GM21515 (cell line): ENCODE data around the gene BCAS3.
"Not testable (repeated sequence)": the region's sequence is repeated elsewhere in the genome, so short reads cannot be mapped to it uniquely, and the experiment has no call there.

Source experiments
- ATAC-seq: cut with Tn5 transposase; IDR thresholded peaks from one replicate; pipeline ENCODE4 v1.9.1; 2021; ENCODE audit not compliant: unreplicated experiment

BCAS3 gene

GRCh38 chr17:60677308-60678117 lies at the start of gene BCAS3:
Gene BCAS3, plus strand, starts transcription at chr17:60677851.
- ATAC-seq = peak; percentile 98

DNA sequence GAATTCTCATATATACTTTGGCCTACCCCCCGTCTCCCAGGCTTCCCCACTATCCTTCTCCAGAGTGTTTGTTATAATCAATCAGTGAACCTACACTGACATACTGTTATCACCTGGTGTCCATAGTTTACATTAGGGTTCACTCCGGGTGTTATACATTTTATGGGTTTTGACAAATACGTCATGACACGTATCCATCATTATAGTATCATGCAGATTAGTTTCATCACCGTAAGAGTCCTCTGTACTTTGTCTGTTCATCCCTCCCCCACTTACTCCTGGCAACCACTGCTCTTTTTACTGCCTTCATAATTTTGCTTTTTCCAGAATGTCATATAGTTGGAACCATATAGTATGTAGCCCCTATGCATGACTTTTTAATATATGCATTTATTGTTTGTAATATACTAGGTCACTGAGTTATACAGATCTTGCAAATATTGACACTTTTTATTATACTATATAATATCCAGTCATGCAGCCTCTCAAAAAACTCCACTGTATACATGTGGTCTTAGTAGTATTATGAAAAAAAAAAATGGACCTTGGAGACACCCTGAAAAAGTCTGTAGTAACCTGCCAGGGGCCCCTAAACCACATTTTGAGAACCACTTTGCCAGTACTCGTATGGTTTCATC lies 49.3 kb upstream of the BCAS3 start:
- no peak for ATAC-seq

GRCh38 chr17:60629120-60629519 lies 48.5 kb upstream of the BCAS3 start:
- ATAC-seq = no peak

- no peak for ATAC-seq
These were observed 47.3 kb upstream of the BCAS3 start for GRCh38 chr17:60630352-60630751.

- ATAC-seq = no peak
These were observed 46.5 kb upstream of the BCAS3 start for GRCh38 chr17:60631119-60631518.

DNA sequence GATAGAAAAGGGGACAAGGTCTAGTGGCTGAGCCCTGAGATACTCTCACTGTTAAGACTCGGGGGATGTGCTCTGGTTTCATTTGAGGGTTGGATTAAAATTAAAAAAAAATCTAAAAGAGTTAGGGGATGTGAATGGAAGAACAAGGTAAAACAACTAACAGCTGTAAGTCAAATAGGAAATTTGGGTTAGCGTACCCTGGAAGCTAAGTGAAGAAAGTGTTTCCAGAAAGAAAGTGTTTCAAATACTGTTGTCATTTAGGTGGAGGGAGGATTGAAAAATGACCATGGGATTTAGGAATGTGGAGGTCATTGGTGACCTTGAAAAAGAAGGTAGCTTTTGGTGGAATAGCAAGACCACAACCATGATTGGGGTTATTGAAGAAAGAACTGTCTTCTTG lies 40.0 kb upstream of the BCAS3 start:
- ATAC-seq = no peak

DNA sequence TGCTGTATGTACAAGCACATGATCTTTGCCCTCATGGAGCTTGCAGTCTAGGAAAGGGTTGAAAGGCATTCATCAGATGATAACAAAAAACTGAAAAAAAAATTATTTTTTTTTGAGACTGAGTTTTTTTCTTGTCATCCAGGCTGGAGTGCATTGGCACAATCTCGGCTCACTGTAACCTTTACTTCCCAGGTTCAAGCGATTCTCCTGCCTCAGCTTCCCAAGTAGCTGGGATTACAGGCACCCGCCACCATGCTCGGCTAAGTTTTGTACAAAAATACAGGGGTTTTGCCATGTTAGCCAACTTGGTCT lies 38.7 kb upstream of the BCAS3 start:
- ATAC-seq = no peak

- ATAC-seq = no peak
These were observed 37.1 kb upstream of the BCAS3 start for GRCh38 chr17:60640503-60640902.

GRCh38 chr17:60641126-60641525 lies 36.5 kb upstream of the BCAS3 start:
- no peak for ATAC-seq

DNA sequence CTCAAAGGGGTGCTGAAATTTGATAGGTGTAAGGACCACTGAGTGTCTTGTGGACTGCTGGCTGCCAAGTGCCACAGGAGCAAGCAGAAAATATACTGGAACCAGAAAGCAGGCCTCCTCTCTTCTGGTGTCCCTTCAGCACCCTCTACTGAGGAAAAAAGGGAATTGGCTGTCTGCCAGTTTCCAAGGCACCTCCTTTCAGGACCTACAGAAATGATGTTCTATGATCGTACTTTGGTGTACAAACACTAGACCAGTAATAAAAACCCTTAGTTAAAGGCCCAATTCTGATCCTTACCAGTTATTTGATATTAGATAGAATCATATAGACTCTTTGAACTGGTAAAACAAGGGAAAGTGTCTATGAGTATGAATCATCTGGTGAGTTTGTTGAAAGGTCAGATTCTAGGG lies 35.8 kb upstream of the BCAS3 start:
- ATAC-seq = no peak

- ATAC-seq = no peak
These were observed 31.6 kb upstream of the BCAS3 start for GRCh38 chr17:60645918-60646523.

DNA sequence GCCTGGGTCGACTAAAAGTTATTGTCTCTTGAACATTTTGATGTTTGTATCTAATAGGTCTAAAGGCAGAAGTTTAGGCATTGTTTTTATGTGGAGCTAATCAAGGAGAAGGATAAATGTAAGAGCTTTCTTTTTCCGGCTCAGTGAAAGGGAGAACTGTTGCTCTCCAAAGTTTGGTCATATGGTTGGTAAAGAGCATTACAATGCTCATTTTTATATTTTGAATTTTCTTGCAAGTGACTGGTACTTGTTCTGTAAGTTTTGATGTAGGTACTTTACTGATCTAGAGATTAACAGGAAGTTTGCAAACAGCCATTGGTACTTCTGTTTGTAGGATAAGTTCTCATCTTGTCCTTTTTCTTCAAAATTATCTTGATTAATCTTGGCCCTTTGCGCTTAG lies 30.9 kb upstream of the BCAS3 start:
- no peak for ATAC-seq

- no peak for ATAC-seq
These were observed 29.9 kb upstream of the BCAS3 start for GRCh38 chr17:60647705-60648104.

GRCh38 chr17:60652454-60653247 lies 25.0 kb upstream of the BCAS3 start:
- peak; percentile 87 for ATAC-seq

- no peak for ATAC-seq
These were observed 24.1 kb upstream of the BCAS3 start for GRCh38 chr17:60653569-60653968.

- no peak for ATAC-seq
These were observed 21.2 kb upstream of the BCAS3 start for GRCh38 chr17:60656499-60656898.

DNA sequence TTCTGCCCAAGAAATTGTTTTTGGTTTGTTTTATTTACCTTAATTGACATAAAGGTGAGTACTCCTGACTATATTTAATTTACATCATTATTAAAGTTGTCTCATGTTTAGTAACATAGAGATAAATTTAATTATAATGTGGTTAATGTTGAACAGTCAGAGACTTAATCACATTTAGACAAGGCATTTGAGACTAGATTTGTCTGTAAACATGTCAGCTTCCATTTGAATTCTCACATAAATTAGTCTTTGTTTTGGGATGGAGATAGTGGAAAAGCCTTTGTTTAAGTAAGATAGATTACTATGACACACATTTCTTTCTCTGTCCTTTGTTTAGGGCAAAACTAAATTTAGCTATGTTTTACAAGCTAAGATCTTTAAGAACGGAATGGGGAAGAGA lies 18.5 kb upstream of the BCAS3 start:
- no peak for ATAC-seq

DNA sequence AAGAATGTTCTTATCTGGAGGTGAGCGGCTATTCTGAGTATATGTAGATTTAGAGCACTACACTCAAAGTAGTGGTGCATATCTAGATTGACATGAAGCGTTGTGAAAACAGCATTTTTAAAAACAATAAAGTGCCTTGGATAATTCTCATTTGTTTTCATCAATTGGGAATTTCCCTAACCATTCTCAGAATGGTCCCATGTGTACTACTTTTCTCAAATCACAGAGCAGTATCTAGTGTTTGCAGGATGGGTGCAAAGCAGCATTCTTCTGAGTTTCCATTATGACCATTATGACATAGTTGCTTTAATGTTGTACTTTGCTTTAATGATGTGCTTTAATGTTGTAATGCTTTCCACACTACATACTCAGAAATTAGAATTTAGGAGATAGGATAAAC lies 16.2 kb upstream of the BCAS3 start:
- no peak for ATAC-seq

DNA sequence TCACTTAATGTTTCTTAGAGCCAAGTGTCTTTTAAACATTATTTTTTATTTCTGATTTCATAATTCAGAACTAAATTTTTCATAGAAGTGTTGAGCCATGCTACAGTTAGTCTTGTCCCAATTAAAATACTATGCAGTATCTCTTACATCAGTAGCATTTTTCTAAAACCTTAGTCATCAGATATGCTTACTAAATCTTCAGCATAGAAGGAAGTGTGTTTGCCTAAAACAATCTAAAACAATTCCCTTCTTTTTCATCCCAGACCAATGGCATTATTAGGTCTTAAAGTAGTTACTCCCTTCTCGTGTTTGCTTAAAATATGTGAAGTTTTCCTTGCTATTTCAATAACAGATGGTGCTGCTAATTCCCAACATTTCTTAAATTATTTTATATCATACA lies 13.6 kb upstream of the BCAS3 start:
- ATAC-seq = no peak

- ATAC-seq = no peak
These were observed 12.0 kb upstream of the BCAS3 start for GRCh38 chr17:60665602-60666001.

- not testable (repeated sequence) for ATAC-seq
These were observed 8.9 kb upstream of the BCAS3 start for GRCh38 chr17:60668741-60669140.

DNA sequence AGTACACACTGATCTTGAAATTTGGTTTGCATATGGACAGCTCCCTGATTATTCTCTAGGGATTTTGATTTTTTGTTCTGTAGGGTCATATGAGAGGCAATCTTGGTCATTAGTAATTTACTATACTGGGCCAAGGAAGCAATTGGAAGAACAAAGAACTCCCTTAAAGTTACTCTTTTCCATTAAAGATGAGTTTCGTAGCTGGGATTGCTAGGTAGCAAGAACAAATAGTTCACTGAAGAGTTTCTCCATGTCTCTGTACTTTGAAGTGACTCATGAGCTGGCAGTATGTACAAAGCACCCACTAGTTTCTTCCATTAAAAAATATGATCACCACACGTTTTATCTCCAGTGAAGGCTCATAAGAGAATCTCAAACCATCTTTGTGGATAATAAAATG lies 6.2 kb upstream of the BCAS3 start:
- no peak for ATAC-seq
